GM08714 (cell line): Measurements from ENCODE around the gene GLS.
A peak's percentile ranks its signal among the peaks of the same experiment; 100 is the strongest.

ENCODE experiments used
- H3K4me3 ChIP-seq: fragments of 200-500 bp; sonication (Bioruptor generic); 2 replicates; pipeline ENCODE4 v1.5.1; 2014; ENCODE audit warnings: mild to moderate bottlenecking, low read length, inconsistent platforms
- ZNF274 ChIP-seq: IDR thresholded peaks from 2 replicates; pipeline ENCODE4 v1.6.1; 2012; ENCODE audit warnings: mild to moderate bottlenecking, low read depth, low read length

Gene GLS

GRCh38 chr2:190880378-190881083 lies at the start of gene GLS:
GLS (plus strand) TSS chr2:190880821; CDS start chr2:190881085, 264 bp downstream.
- peak within 1 kb of the TSS; percentile 84 for H3K4me3 ChIP-seq
- TF ChIP-seq ZNF274, result no peak

GRCh38 chr2:190831941-190832340 lies 48.7 kb upstream of the GLS start:
- TF ChIP-seq ZNF274, result no peak
- no peak overlapping the region for H3K4me3 ChIP-seq

GRCh38 chr2:190834890-190835208 lies 45.8 kb upstream of the GLS start:
- TF ChIP-seq ZNF274, result no peak
- no peak overlapping the region for H3K4me3 ChIP-seq

- no peak for TF ChIP-seq ZNF274
- no peak overlapping the region for H3K4me3 ChIP-seq
Observed at GRCh38 chr2:190835303-190835930, 45.2 kb upstream of the GLS start.

GRCh38 chr2:190836767-190837166 lies 43.9 kb upstream of the GLS start:
- no peak for TF ChIP-seq ZNF274
- H3K4me3 ChIP-seq, result no peak overlapping the region

- no peak for TF ChIP-seq ZNF274
- H3K4me3 ChIP-seq, result no peak overlapping the region
Observed at GRCh38 chr2:190837420-190837819, 43.2 kb upstream of the GLS start.

- no peak overlapping the region for H3K4me3 ChIP-seq
- TF ChIP-seq ZNF274, result no peak
Observed at GRCh38 chr2:190837952-190838361, 42.7 kb upstream of the GLS start.

- H3K4me3 ChIP-seq, result no peak overlapping the region
- TF ChIP-seq ZNF274, result no peak
Observed at GRCh38 chr2:190838492-190838910, 42.1 kb upstream of the GLS start.

- TF ChIP-seq ZNF274, result no peak
- H3K4me3 ChIP-seq, result no peak overlapping the region
Observed at GRCh38 chr2:190840569-190841172, 40.0 kb upstream of the GLS start.

GRCh38 chr2:190841707-190842505 lies 38.7 kb upstream of the GLS start:
- no peak overlapping the region for H3K4me3 ChIP-seq
- TF ChIP-seq ZNF274, result no peak

- no peak overlapping the region for H3K4me3 ChIP-seq
- TF ChIP-seq ZNF274, result no peak
Observed at GRCh38 chr2:190842606-190843104, 38.0 kb upstream of the GLS start.

- H3K4me3 ChIP-seq, result no peak overlapping the region
- no peak for TF ChIP-seq ZNF274
Observed at GRCh38 chr2:190843890-190844699, 36.5 kb upstream of the GLS start.

- H3K4me3 ChIP-seq, result no peak overlapping the region
- no peak for TF ChIP-seq ZNF274
Observed at GRCh38 chr2:190844700-190845401, 35.8 kb upstream of the GLS start.

GRCh38 chr2:190846746-190847145 lies 33.9 kb upstream of the GLS start:
- no peak for TF ChIP-seq ZNF274
- no peak overlapping the region for H3K4me3 ChIP-seq
